Measurements from ENCODE around the gene SOX15.
A peak's percentile ranks its signal among the peaks of the same experiment; 100 is the strongest.

SOX15 gene

GRCh38 chr17:7614425-7615264, 24.8 kb upstream of the SOX15 start, which contains the start of gene FXR2:
Gene FXR2 (minus strand): TSS chr17:7614897. CDS start chr17:7614532, 365 bp downstream.
- Histone ChIP-seq H3K27me3 (ENCODE audit: insufficient read depth, low read length, poor library complexity) (no peaks in the 10 kb centered on the region), H3K4me2 (ENCODE audit: low read length) (peak within 1 kb of the TSS; percentile 87), H3K36me3 (ENCODE audit: control insufficient read depth, insufficient read depth, low read length) (no peaks in the 10 kb centered on the region), H2AK5ac (ENCODE audit: low read length) (peak within 1 kb of the TSS; percentile 37), H3K79me2 (ENCODE audit: control insufficient read depth, insufficient read depth, low read length) (peaks cover 15% of the 10 kb centered on the region), H3K18ac (ENCODE audit: low read length) (peak within 1 kb of the TSS; percentile 80), H3K27ac (ENCODE audit: low read depth, low read length) (peak within 1 kb of the TSS; percentile 95), H3K23ac (ENCODE audit: low read length) (no peak within 1 kb of the TSS), H3K9ac (ENCODE audit: low read length) (peak within 1 kb of the TSS; percentile 82), H3K4me3 (ENCODE audit: low read length) (peak within 1 kb of the TSS; percentile 70), H4K5ac (ENCODE audit: low read length) (no peak within 1 kb of the TSS), H2BK15ac (replicated peaks; ENCODE audit: low read depth) (no peak within 1 kb of the TSS), H3K4me1 (ENCODE audit: control insufficient read depth, low read depth, low read length) (peaks cover 11% of the 10 kb centered on the region), H2BK120ac (ENCODE audit: low read depth, low read length) (no peak within 1 kb of the TSS), H3K56ac (ENCODE audit: low read length) (peak within 1 kb of the TSS; percentile 86), H3K79me1 (ENCODE audit: low read length) (peaks cover 15% of the 10 kb centered on the region), H3K4ac (ENCODE audit: low read depth, low read length) (peak within 1 kb of the TSS; percentile 57), H2BK5ac (ENCODE audit: low read length) (no peak within 1 kb of the TSS), H4K8ac (ENCODE audit: low read depth, low read length) (no peak within 1 kb of the TSS)
- no CpG with 5 or more reads among the region's 93 CpGs for WGBS (ENCODE audit: extremely low coverage, insufficient coverage, low lambda C conversion rate)
- DNase-seq: peak; percentile 100

- no peaks in the 10 kb centered on the region for H3K27me3 ChIP-seq (ENCODE audit: insufficient read depth, low read length, poor library complexity)
- H2BK15ac ChIP-seq (replicated peaks; ENCODE audit: low read depth): no peak overlapping the region
- peak overlapping the region; percentile 82 for H3K9ac ChIP-seq (ENCODE audit: low read length)
- H3K4me2 ChIP-seq (ENCODE audit: low read length): peak overlapping the region; percentile 87
- peaks cover 11% of the 10 kb centered on the region for H3K4me1 ChIP-seq (ENCODE audit: control insufficient read depth, low read depth, low read length)
- H4K5ac ChIP-seq (ENCODE audit: low read length): no peak overlapping the region
- no peak overlapping the region for H4K8ac ChIP-seq (ENCODE audit: low read depth, low read length)
- peaks cover 17% of the 10 kb centered on the region for H3K79me1 ChIP-seq (ENCODE audit: low read length)
- H3K4ac ChIP-seq (ENCODE audit: low read depth, low read length): no peak overlapping the region
- peak overlapping the region; percentile 80 for H3K18ac ChIP-seq (ENCODE audit: low read length)
- H3K79me2 ChIP-seq (ENCODE audit: control insufficient read depth, insufficient read depth, low read length): peaks cover 15% of the 10 kb centered on the region
- no CpG with 5 or more reads among the region's 20 CpGs for WGBS (ENCODE audit: extremely low coverage, insufficient coverage, low lambda C conversion rate)
- H3K56ac ChIP-seq (ENCODE audit: low read length): peak overlapping the region; percentile 86
- no peak overlapping the region for H2BK5ac ChIP-seq (ENCODE audit: low read length)
- no peaks in the 10 kb centered on the region for H3K36me3 ChIP-seq (ENCODE audit: control insufficient read depth, insufficient read depth, low read length)
- peak; percentile 43 for DNase-seq
- peak overlapping the region; percentile 95 for H3K27ac ChIP-seq (ENCODE audit: low read depth, low read length)
- peak overlapping the region; percentile 37 for H2AK5ac ChIP-seq (ENCODE audit: low read length)
- H2BK120ac ChIP-seq (ENCODE audit: low read depth, low read length): no peak overlapping the region
- peak overlapping the region; percentile 70 for H3K4me3 ChIP-seq (ENCODE audit: low read length)
- no peak overlapping the region for H3K23ac ChIP-seq (ENCODE audit: low read length)
Observed at GRCh38 chr17:7613769-7614424, 24.0 kb upstream of the SOX15 start.

GRCh38 chr17:7612294-7612640, 22.4 kb upstream of the SOX15 start:
- no CpG with 5 or more reads among the region's 1 CpG for WGBS (ENCODE audit: extremely low coverage, insufficient coverage, low lambda C conversion rate)
- H3K23ac ChIP-seq (ENCODE audit: low read length): no peak overlapping the region

GRCh38 chr17:7611635-7612293, 21.9 kb upstream of the SOX15 start:
- no peaks in the 10 kb centered on the region for H3K27me3 ChIP-seq (ENCODE audit: insufficient read depth, low read length, poor library complexity)
- H4K5ac ChIP-seq (ENCODE audit: low read length): no peak overlapping the region
- H3K18ac ChIP-seq (ENCODE audit: low read length): no peak overlapping the region
- no CpG with 5 or more reads among the region's 3 CpGs for WGBS (ENCODE audit: extremely low coverage, insufficient coverage, low lambda C conversion rate)
- no peak overlapping the region for H2AK5ac ChIP-seq (ENCODE audit: low read length)
- no peak overlapping the region for H2BK120ac ChIP-seq (ENCODE audit: low read depth, low read length)
- peaks cover 15% of the 10 kb centered on the region for H3K79me2 ChIP-seq (ENCODE audit: control insufficient read depth, insufficient read depth, low read length)
- H2BK15ac ChIP-seq (replicated peaks; ENCODE audit: low read depth): no peak overlapping the region
- H3K27ac ChIP-seq (ENCODE audit: low read depth, low read length): no peak overlapping the region
- no peaks in the 10 kb centered on the region for H3K36me3 ChIP-seq (ENCODE audit: control insufficient read depth, insufficient read depth, low read length)
- peaks cover 11% of the 10 kb centered on the region for H3K4me1 ChIP-seq (ENCODE audit: control insufficient read depth, low read depth, low read length)
- H3K9ac ChIP-seq (ENCODE audit: low read length): peak overlapping the region; percentile 40
- no peak overlapping the region for H3K4me3 ChIP-seq (ENCODE audit: low read length)
- no peak overlapping the region for H4K8ac ChIP-seq (ENCODE audit: low read depth, low read length)
- H3K56ac ChIP-seq (ENCODE audit: low read length): no peak overlapping the region
- DNase-seq: no peak
- no peak overlapping the region for H3K23ac ChIP-seq (ENCODE audit: low read length)
- no peak overlapping the region for H2BK5ac ChIP-seq (ENCODE audit: low read length)
- no peak overlapping the region for H3K4ac ChIP-seq (ENCODE audit: low read depth, low read length)
- H3K79me1 ChIP-seq (ENCODE audit: low read length): peaks cover 17% of the 10 kb centered on the region
- H3K4me2 ChIP-seq (ENCODE audit: low read length): no peak overlapping the region

More at GRCh38 chr17:7612294-7612640, 22.4 kb upstream of the SOX15 start:
- no peak overlapping the region for H3K56ac ChIP-seq (ENCODE audit: low read length)
- no peaks in the 10 kb centered on the region for H3K27me3 ChIP-seq (ENCODE audit: insufficient read depth, low read length, poor library complexity)
- H3K79me1 ChIP-seq (ENCODE audit: low read length): peaks cover 17% of the 10 kb centered on the region
- peaks cover 11% of the 10 kb centered on the region for H3K4me1 ChIP-seq (ENCODE audit: control insufficient read depth, low read depth, low read length)
- H2BK5ac ChIP-seq (ENCODE audit: low read length): no peak overlapping the region
- DNase-seq: no peak
- H3K9ac ChIP-seq (ENCODE audit: low read length): no peak overlapping the region
- H4K5ac ChIP-seq (ENCODE audit: low read length): no peak overlapping the region
- H3K27ac ChIP-seq (ENCODE audit: low read depth, low read length): no peak overlapping the region
- no peak overlapping the region for H3K4ac ChIP-seq (ENCODE audit: low read depth, low read length)
- no peak overlapping the region for H2BK15ac ChIP-seq (replicated peaks; ENCODE audit: low read depth)
- H3K4me2 ChIP-seq (ENCODE audit: low read length): no peak overlapping the region
- H2BK120ac ChIP-seq (ENCODE audit: low read depth, low read length): no peak overlapping the region
- no peaks in the 10 kb centered on the region for H3K36me3 ChIP-seq (ENCODE audit: control insufficient read depth, insufficient read depth, low read length)
- no peak overlapping the region for H4K8ac ChIP-seq (ENCODE audit: low read depth, low read length)
- H3K18ac ChIP-seq (ENCODE audit: low read length): no peak overlapping the region
- no peak overlapping the region for H2AK5ac ChIP-seq (ENCODE audit: low read length)
- H3K79me2 ChIP-seq (ENCODE audit: control insufficient read depth, insufficient read depth, low read length): peaks cover 15% of the 10 kb centered on the region
- H3K4me3 ChIP-seq (ENCODE audit: low read length): no peak overlapping the region

GRCh38 chr17:7610641-7611040, 20.7 kb upstream of the SOX15 start:
- no peak overlapping the region for H2BK5ac ChIP-seq (ENCODE audit: low read length)
- no CpG with 5 or more reads among the region's 2 CpGs for WGBS (ENCODE audit: extremely low coverage, insufficient coverage, low lambda C conversion rate)
- no peak overlapping the region for H3K23ac ChIP-seq (ENCODE audit: low read length)
- H3K4me1 ChIP-seq (ENCODE audit: control insufficient read depth, low read depth, low read length): peaks cover 11% of the 10 kb centered on the region
- no peak overlapping the region for H3K56ac ChIP-seq (ENCODE audit: low read length)
- H2BK120ac ChIP-seq (ENCODE audit: low read depth, low read length): no peak overlapping the region
- H3K4ac ChIP-seq (ENCODE audit: low read depth, low read length): no peak overlapping the region
- no peak for DNase-seq
- H2BK15ac ChIP-seq (replicated peaks; ENCODE audit: low read depth): no peak overlapping the region
- H3K36me3 ChIP-seq (ENCODE audit: control insufficient read depth, insufficient read depth, low read length): peaks cover 2% of the 10 kb centered on the region
- no peak overlapping the region for H3K18ac ChIP-seq (ENCODE audit: low read length)
- H3K27ac ChIP-seq (ENCODE audit: low read depth, low read length): no peak overlapping the region
- H3K79me1 ChIP-seq (ENCODE audit: low read length): peaks cover 19% of the 10 kb centered on the region
- no peak overlapping the region for H3K9ac ChIP-seq (ENCODE audit: low read length)
- H2AK5ac ChIP-seq (ENCODE audit: low read length): no peak overlapping the region
- H4K8ac ChIP-seq (ENCODE audit: low read depth, low read length): no peak overlapping the region
- no peak overlapping the region for H3K4me2 ChIP-seq (ENCODE audit: low read length)
- H4K5ac ChIP-seq (ENCODE audit: low read length): no peak overlapping the region
- no peaks in the 10 kb centered on the region for H3K27me3 ChIP-seq (ENCODE audit: insufficient read depth, low read length, poor library complexity)
- H3K4me3 ChIP-seq (ENCODE audit: low read length): no peak overlapping the region
- H3K79me2 ChIP-seq (ENCODE audit: control insufficient read depth, insufficient read depth, low read length): peaks cover 15% of the 10 kb centered on the region
